ENCODE measurements around the gene OSBPL7.

- TF ChIP-seq CTCF (IDR thresholded peaks at IDR 0.05; ENCODE audit: low read depth, low read length, missing input control) (peak; percentile 68), TAF1 (conservative IDR thresholded peaks at IDR 0.05) (no peak), RAD21 (IDR thresholded peaks at IDR 0.05) (peak; percentile 69 to 78), REST (IDR thresholded peaks at IDR 0.05) (no peak), JUND (IDR thresholded peaks at IDR 0.05) (no peak), GABPA (IDR thresholded peaks at IDR 0.05 in 1 of 2, conservative IDR thresholded peaks at IDR 0.05 in 1 of 2) (no peak), SP1 (IDR thresholded peaks at IDR 0.05) (no peak), FOXA2 (IDR thresholded peaks at IDR 0.05) (no peak), RXRA (IDR thresholded peaks at IDR 0.05) (no peak)
Measured at GRCh38 chr17:47776330-47777197, 45.0 kb downstream of the OSBPL7 start.

Measured in liver (tissue), 3 donors.